Large intestine (tissue), 12 donors: ENCODE results near the gene NCS1. TPM values are rescaled to one million over a fixed set of nuclear protein-coding genes. Genes with fewer than 3 reads are reported as not detected.

ENCODE experiments used
- DNase-seq, 2 donors: peaks; one replicate each; pipeline versions ENCODE4 v3.0.0 to v3.0.0-alpha.2; 2013
- H3K27ac ChIP-seq: one replicate; pipeline ENCODE4 v1.5.1; 2013; ENCODE audit warnings: low read length
- H3K27me3 ChIP-seq: 2 replicates; pipeline ENCODE4 v1.6.1; 2013; ENCODE audit warnings: low read length; ENCODE audit not compliant: control insufficient read depth, insufficient read depth
- H3K36me3 ChIP-seq: 2 replicates; pipeline ENCODE4 v1.6.1; 2013; ENCODE audit warnings: low read length; ENCODE audit not compliant: control insufficient read depth, insufficient read depth
- H3K4me1 ChIP-seq: one replicate; pipeline ENCODE4 v1.6.1; 2013; ENCODE audit warnings: low read length; ENCODE audit not compliant: control insufficient read depth, insufficient read depth
- H3K4me3 ChIP-seq: one replicate; pipeline ENCODE4 v1.5.1; 2013; ENCODE audit warnings: low read length
- H3K9me3 ChIP-seq: one replicate; pipeline ENCODE4 v1.6.1; 2013; ENCODE audit warnings: mild to moderate bottlenecking, low read depth, low read length, moderate library complexity; ENCODE audit not compliant: control insufficient read depth
- WGBS: methylation state at CpG from one replicate; pipeline ENCODE4 v1.1.5; 2013; ENCODE audit warnings: low lambda C conversion rate; ENCODE audit not compliant: insufficient coverage; 5-methylcytosine and 5-hydroxymethylcytosine counted together
- long read RNA-seq, 11 donors: transcript quantifications; one replicate each; lab custom pipeline, GENCODE V29; 2026
- polyA plus RNA-seq: library from polyadenylated mRNA; unstranded; fragments of 120-200 nt; gene quantifications from one replicate; pipeline ENCODE4 v1.2.1, GENCODE V29; 2013

Gene NCS1
- polyA plus RNA-seq, result 14.7 TPM
- long read RNA-seq, donor 1, full-length matches to known transcripts, result 2 of 2 reads
- long read RNA-seq, donor 1, partial matches to known transcripts, result 0 of 2 reads
- long read RNA-seq, donor 1, other reads (novel, unspliced or antisense), result 0 of 2 reads
- long read RNA-seq, donor 2, full-length matches to known transcripts, result 3 of 3 reads
- long read RNA-seq, donor 2, partial matches to known transcripts, result 0 of 3 reads
- long read RNA-seq, donor 2, other reads (novel, unspliced or antisense), result 0 of 3 reads
- long read RNA-seq, donor 3, result 0 reads
- long read RNA-seq, donor 4, result 0 reads
- long read RNA-seq, donor 5, full-length matches to known transcripts, result 2 of 2 reads
- long read RNA-seq, donor 5, partial matches to known transcripts, result 0 of 2 reads
- long read RNA-seq, donor 5, other reads (novel, unspliced or antisense), result 0 of 2 reads
- long read RNA-seq, donor 6, full-length matches to known transcripts, result 7 of 7 reads
- long read RNA-seq, donor 6, partial matches to known transcripts, result 0 of 7 reads
- long read RNA-seq, donor 6, other reads (novel, unspliced or antisense), result 0 of 7 reads
- long read RNA-seq, donor 7, full-length matches to known transcripts, result 8 of 8 reads
- long read RNA-seq, donor 7, partial matches to known transcripts, result 0 of 8 reads
- long read RNA-seq, donor 7, other reads (novel, unspliced or antisense), result 0 of 8 reads
- long read RNA-seq, donor 8, full-length matches to known transcripts, result 4 of 4 reads
- long read RNA-seq, donor 8, partial matches to known transcripts, result 0 of 4 reads
- long read RNA-seq, donor 8, other reads (novel, unspliced or antisense), result 0 of 4 reads
- long read RNA-seq, donor 9, full-length matches to known transcripts, result 7 of 14 reads
- long read RNA-seq, donor 9, partial matches to known transcripts, result 7 of 14 reads
- long read RNA-seq, donor 9, other reads (novel, unspliced or antisense), result 0 of 14 reads
- long read RNA-seq, donor 10, full-length matches to known transcripts, result 4 of 4 reads
- long read RNA-seq, donor 10, partial matches to known transcripts, result 0 of 4 reads
- long read RNA-seq, donor 10, other reads (novel, unspliced or antisense), result 0 of 4 reads
- long read RNA-seq, donor 11, full-length matches to known transcripts, result 5 of 12 reads
- long read RNA-seq, donor 11, partial matches to known transcripts, result 7 of 12 reads
- long read RNA-seq, donor 11, other reads (novel, unspliced or antisense), result 0 of 12 reads

DNA sequence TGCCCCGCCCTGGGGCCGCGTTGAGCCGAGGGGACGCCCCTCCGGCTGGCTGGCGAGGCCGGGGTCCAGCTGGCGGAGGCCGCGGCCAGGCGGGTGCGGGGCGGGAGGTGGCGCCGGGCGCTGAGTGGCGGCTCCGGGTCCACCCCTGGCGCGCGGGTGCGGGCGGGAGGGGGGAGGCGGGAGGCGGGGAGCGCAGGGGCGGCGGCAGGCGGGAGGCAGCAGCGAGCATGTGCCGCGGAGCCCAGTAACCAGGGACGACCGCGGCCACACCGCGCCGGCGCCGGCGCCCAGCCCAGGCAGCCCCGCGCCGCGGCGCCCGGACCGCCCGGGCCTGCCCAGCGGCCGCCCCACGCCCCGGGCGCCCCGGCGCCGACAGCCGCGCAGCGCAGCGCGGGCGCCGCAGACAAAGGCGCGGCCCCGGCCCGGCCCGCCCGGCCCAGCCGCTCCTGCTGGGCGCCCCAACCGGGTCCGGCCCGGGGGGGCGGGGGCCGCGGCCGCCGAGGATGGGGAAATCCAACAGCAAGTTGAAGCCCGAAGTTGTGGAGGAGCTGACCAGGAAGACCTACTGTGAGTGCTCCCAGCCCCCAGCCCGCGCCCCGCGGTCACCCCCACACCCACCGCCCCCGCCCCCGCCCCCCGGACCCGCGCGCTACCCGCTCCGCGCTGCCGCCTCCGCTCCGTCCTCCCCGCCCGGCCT lies at the start of gene NCS1:
Gene NCS1 (plus strand): TSS at position 244 of the 697 bp plus-strand sequence. CDS start 260 bp downstream, at position 504.
- Histone ChIP-seq H3K27me3 (peaks cover 20% of the 10 kb centered on the region), H3K4me1 (peaks cover 2% of the 10 kb centered on the region), H3K36me3 (no peaks in the 10 kb centered on the region), H3K9me3 (no peaks in the 10 kb centered on the region), H3K27ac (no peak within 1 kb of the TSS), H3K4me3 (peak within 1 kb of the TSS; percentile 54)
- no CpG with 5 or more reads among the region's 101 CpGs for WGBS
- DNase-seq, result peak; percentile 48 to 67

DNA sequence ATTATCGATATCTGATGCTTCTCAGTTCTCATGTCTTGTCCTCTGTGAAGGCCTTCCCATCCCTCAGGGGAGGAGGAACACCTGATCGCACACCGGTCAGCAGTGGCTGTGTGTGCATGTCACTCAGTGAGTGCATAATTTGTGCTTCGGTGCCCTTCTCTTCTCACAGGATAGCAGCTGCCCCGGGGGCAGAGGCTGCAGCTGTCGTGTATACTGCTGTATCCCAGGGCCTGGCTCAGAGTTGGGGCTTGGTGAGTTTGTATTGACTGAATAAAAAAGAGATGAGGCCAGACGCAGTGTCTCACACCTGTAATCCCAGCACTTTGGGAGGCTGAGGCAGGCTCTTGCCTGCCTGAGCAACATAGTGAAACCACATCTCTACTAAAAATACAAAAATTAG lies 49.7 kb upstream of the NCS1 start:
- H3K27ac ChIP-seq, result no peak overlapping the region
- no peak for DNase-seq
- H3K27me3 ChIP-seq, result no peaks in the 10 kb centered on the region
- WGBS, result no CpG with 5 or more reads among the region's 7 CpGs
- H3K4me1 ChIP-seq, result no peaks in the 10 kb centered on the region
- no peak overlapping the region for H3K4me3 ChIP-seq
- H3K36me3 ChIP-seq, result peaks cover 50% of the 10 kb centered on the region
- H3K9me3 ChIP-seq, result no peaks in the 10 kb centered on the region

DNA sequence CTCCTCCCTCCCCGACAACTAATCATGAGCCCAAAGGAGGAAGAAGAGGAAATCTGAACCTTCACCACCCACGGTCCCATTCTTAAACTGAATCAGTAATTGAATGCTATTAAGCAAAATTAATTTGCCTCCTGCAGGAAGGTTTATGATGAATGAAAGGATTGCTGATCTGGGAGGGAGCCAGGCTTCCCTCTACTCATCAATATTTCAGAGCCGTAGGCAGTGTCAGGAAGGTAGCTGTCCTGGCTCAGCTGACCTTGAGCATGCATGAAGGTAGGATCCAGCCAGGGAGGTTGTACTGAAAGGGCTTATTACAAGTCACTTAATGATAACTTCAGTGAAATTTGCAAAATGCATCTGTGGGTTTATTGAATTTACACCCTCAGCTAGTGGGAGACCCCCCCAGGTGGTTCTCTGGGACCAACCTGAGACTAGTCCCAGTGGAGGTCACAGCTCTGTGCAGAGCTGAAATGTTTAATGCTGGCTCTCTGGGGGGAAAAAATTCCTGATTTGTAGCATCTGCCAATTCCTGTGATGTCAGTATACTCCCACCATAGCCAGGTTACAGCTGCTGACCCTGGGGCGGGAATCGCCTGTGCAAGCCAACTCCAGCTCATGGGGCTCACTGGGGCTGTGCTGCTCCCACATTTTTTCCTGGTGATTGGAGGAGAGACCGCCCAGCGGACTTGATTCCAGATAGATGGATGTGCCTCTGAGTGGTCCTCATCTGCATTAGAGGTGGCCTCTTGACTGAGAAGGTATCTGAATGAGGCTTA lies 47.9 kb upstream of the NCS1 start:
- peaks cover 51% of the 10 kb centered on the region for H3K36me3 ChIP-seq
- 100% methylated on average over 1 of the region's 7 CpGs for WGBS
- no peak for DNase-seq

DNA sequence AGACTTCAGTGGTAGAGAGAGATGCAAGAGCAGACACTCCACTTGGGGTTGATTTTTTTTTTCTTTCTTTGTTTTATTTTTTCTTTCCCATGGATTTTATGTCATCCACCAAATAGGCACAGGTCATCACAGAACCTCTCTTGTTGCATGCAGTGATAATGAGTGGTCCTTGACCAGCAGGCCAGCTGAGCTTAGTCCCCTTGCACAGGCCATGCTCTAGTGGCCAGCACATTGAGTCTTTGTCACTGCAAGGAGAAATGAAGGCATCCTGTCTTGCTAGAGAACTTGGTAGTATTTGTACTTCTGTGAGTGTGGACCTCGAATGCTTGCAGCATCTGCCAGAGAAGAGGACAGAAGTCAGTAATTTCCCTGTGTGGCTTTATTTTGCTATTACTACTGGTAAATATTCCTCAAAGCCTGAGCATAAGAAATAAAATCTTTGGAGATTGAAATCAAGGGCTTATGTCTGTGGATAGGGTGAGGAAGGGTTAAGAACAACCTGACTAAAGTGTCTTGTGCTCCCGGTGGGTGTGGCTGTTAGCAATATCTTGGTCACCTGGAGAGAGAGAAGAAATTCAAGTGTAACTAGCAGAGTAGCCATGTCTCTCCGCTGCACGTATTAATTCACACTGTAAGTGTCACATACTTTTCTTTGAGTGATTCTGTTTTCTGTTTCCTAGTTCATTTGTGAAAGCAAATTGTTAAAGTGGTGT lies 45.3 kb upstream of the NCS1 start:
- WGBS, result 40% methylated on average over 1 of the region's 4 CpGs
- DNase-seq, result peak in 1 of 2 donors; percentile 33
- peaks cover 59% of the 10 kb centered on the region for H3K36me3 ChIP-seq
- no peaks in the 10 kb centered on the region for H3K4me1 ChIP-seq
- H3K4me3 ChIP-seq, result no peak overlapping the region
- no peaks in the 10 kb centered on the region for H3K9me3 ChIP-seq
- no peak overlapping the region for H3K27ac ChIP-seq
- no peaks in the 10 kb centered on the region for H3K27me3 ChIP-seq

More for the DNA sequence above, 47.9 kb upstream of the NCS1 start:
- no peak overlapping the region for H3K27ac ChIP-seq
- no peaks in the 10 kb centered on the region for H3K4me1 ChIP-seq
- H3K9me3 ChIP-seq, result no peaks in the 10 kb centered on the region
- no peak overlapping the region for H3K4me3 ChIP-seq
- no peaks in the 10 kb centered on the region for H3K27me3 ChIP-seq

GRCh38 chr9:130128251-130128650 lies 44.0 kb upstream of the NCS1 start:
- Histone ChIP-seq H3K36me3 (peaks cover 57% of the 10 kb centered on the region), H3K27ac (no peak overlapping the region), H3K4me3 (no peak overlapping the region), H3K27me3 (no peaks in the 10 kb centered on the region), H3K4me1 (no peaks in the 10 kb centered on the region), H3K9me3 (no peaks in the 10 kb centered on the region)
- no peak for DNase-seq
- WGBS, result no CpG with 5 or more reads among the region's 6 CpGs

DNA sequence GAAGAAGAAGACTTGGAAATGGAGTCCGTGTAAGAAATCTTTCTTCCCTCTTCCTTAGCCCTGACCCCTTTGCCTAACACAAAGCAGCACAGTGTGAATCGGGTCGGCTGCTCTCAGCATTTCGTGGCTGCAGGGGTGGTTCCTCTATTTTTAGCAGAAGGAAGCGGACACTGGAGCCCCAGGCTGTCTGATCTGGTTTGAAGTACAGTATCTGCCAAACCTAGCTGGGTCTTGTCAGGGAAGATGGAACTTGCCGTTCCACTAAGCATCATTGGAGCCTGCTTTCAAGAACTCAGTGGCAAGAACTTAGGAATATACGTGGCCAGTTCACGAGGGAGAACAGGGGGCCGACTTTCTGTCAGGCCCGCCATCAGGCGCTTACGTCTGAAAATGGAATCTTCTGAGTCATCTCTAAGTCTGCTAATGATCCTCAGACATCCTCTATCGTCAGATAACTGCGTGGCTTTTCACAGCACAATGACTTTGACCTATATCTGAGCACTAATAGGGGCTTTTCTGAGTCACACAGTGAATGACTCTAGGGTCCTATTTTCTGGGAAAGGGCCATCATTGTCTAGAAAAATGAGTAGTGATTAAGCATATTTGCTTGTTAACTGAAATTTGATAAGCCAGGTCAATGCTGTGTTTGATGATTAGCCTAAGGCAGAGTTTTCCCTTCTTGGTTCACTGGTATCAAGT lies 43.3 kb upstream of the NCS1 start:
- Histone ChIP-seq H3K9me3 (no peaks in the 10 kb centered on the region), H3K36me3 (peaks cover 61% of the 10 kb centered on the region), H3K4me1 (no peaks in the 10 kb centered on the region), H3K4me3 (no peak overlapping the region), H3K27ac (no peak overlapping the region), H3K27me3 (no peaks in the 10 kb centered on the region)
- WGBS, result no CpG with 5 or more reads among the region's 14 CpGs
- DNase-seq, result no peak

DNA sequence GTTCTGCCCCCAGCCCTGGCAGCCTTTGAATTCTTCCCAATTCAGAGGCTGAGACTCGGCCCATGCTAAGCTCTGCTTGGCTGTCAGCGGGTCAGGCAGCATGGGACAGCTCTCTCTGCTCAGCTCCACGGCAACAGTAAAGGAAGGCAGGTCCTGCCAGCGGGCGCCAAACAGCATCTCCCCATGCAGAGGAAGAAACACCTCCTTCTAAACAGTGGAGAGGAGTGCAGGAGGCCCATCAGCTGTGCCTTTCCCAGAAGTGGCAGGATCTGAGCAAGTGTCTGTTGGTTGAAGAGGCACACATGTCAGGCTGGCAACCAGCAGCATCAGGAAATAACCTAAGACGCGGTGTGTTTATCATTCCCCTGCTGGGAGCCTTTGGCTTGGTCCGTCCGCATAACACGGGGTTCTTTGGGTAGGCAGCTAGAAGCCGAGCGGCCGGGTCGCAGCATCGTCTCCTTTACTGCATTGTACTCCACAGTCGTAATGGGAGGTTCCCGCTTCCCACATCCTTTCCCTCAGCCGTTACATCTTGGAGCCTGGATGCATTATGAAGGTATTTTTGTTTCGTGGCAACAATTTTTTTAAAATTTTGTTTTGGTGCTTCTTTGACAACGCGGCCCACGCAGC lies 42.7 kb upstream of the NCS1 start:
- H3K36me3 ChIP-seq, result peaks cover 59% of the 10 kb centered on the region
- 99% methylated on average over 10 of the region's 22 CpGs for WGBS
- DNase-seq, result no peak

DNA sequence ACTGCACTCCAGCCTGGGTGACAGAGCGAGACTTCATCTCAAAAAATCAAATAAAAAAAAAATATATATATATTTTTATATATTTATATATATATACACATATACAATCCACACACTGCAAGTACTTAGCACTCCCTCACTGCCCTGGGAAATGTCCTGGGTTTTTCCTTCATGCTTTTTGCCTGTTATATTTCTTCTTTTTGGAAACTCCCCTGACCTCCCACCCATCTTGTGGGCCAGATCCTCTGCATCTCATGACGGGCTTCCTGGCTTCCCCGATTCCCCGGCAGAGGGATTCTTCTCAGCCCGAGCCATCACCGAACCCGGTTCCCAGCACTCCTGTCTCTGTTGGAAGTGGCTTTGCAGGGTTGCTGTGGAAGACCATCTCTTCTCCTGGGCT lies 39.5 kb upstream of the NCS1 start:
- H3K27me3 ChIP-seq, result no peaks in the 10 kb centered on the region
- H3K27ac ChIP-seq, result no peak overlapping the region
- H3K4me3 ChIP-seq, result no peak overlapping the region
- peaks cover 71% of the 10 kb centered on the region for H3K36me3 ChIP-seq
- no CpG with 5 or more reads among the region's 7 CpGs for WGBS
- no peak for DNase-seq
- no peaks in the 10 kb centered on the region for H3K4me1 ChIP-seq
- no peaks in the 10 kb centered on the region for H3K9me3 ChIP-seq

More for the DNA sequence above, 42.7 kb upstream of the NCS1 start:
- no peak overlapping the region for H3K4me3 ChIP-seq
- no peaks in the 10 kb centered on the region for H3K9me3 ChIP-seq
- no peaks in the 10 kb centered on the region for H3K27me3 ChIP-seq
- no peak overlapping the region for H3K27ac ChIP-seq
- H3K4me1 ChIP-seq, result no peaks in the 10 kb centered on the region
